ENCODE measurements around the gene PRM1.

PRM1 gene

GRCh38 chr16:11320170-11320569 lies 39.0 kb upstream of the PRM1 start:
- DNase-seq (no peak), ATAC-seq (ENCODE audit: insufficient read depth, low read depth) (no peak)
- Histone ChIP-seq H3K27ac (ENCODE audit: low read length) (no peak overlapping the region), H2AFZ (ENCODE audit: low read depth, low read length) (no peak overlapping the region), H3K9ac (ENCODE audit: low read depth, low read length) (no peak overlapping the region), H4K20me1 (ENCODE audit: insufficient read depth, low read length) (0 out of 2 replicates have a peak, but pooled peaks cover 2% of the 10 kb centered on the region), H3K36me3 (ENCODE audit: insufficient read depth, low read length) (no peaks in the 10 kb centered on the region), H3K27me3 (ENCODE audit: insufficient read depth, low read length, poor library complexity) (no peaks in the 10 kb centered on the region), H3K4me3 (ENCODE audit: low read depth in 1 of 2, low read length in 2 of 2) (no peak overlapping the region), H3K9me3 (ENCODE audit: insufficient read depth, low read length, severe bottlenecking) (no peaks in the 10 kb centered on the region), H3K4me1 (ENCODE audit: insufficient read depth, low read length) (no peaks in the 10 kb centered on the region), H3K79me2 (ENCODE audit: insufficient read depth, low read length) (no peaks in the 10 kb centered on the region), H3K4me2 (ENCODE audit: insufficient read depth, low read length) (no peak overlapping the region)
- no peak for TF ChIP-seq CTCF (IDR thresholded peaks at IDR 0.05; ENCODE audit: borderline replicate concordance, extremely low read depth, low read length, poor library complexity, severe bottlenecking)
- TF ChIP-seq EZH2 (IDR thresholded peaks at IDR 0.05; ENCODE audit: borderline replicate concordance, low read depth, low read length, severe bottlenecking): no peak

- no peaks in the 10 kb centered on the region for H3K79me2 ChIP-seq (ENCODE audit: insufficient read depth, low read length)
- no peaks in the 10 kb centered on the region for H3K27me3 ChIP-seq (ENCODE audit: insufficient read depth, low read length, poor library complexity)
- no peak for DNase-seq
- no peak overlapping the region for H3K9ac ChIP-seq (ENCODE audit: low read depth, low read length)
- 0 out of 2 replicates have a peak, but pooled peaks cover 2% of the 10 kb centered on the region for H4K20me1 ChIP-seq (ENCODE audit: insufficient read depth, low read length)
- H3K9me3 ChIP-seq (ENCODE audit: insufficient read depth, low read length, severe bottlenecking): no peaks in the 10 kb centered on the region
- no peak overlapping the region for H3K4me3 ChIP-seq (ENCODE audit: low read depth in 1 of 2, low read length in 2 of 2)
- H2AFZ ChIP-seq (ENCODE audit: low read depth, low read length): no peak overlapping the region
- no peak for TF ChIP-seq EZH2 (IDR thresholded peaks at IDR 0.05; ENCODE audit: borderline replicate concordance, low read depth, low read length, severe bottlenecking)
- TF ChIP-seq CTCF (IDR thresholded peaks at IDR 0.05; ENCODE audit: borderline replicate concordance, extremely low read depth, low read length, poor library complexity, severe bottlenecking): no peak
- H3K36me3 ChIP-seq (ENCODE audit: insufficient read depth, low read length): no peaks in the 10 kb centered on the region
- no peaks in the 10 kb centered on the region for H3K4me1 ChIP-seq (ENCODE audit: insufficient read depth, low read length)
- H3K4me2 ChIP-seq (ENCODE audit: insufficient read depth, low read length): no peak overlapping the region
- ATAC-seq (ENCODE audit: insufficient read depth, low read depth): no peak
- H3K27ac ChIP-seq (ENCODE audit: low read length): no peak overlapping the region
These were observed 38.5 kb upstream of the PRM1 start for GRCh38 chr16:11319529-11320146.

- Histone ChIP-seq H3K9me3 (ENCODE audit: insufficient read depth, low read length, severe bottlenecking) (no peaks in the 10 kb centered on the region), H3K4me1 (ENCODE audit: insufficient read depth, low read length) (no peaks in the 10 kb centered on the region), H3K4me3 (ENCODE audit: low read depth in 1 of 2, low read length in 2 of 2) (no peak overlapping the region), H3K79me2 (ENCODE audit: insufficient read depth, low read length) (no peaks in the 10 kb centered on the region), H3K27me3 (ENCODE audit: insufficient read depth, low read length, poor library complexity) (no peaks in the 10 kb centered on the region), H3K27ac (ENCODE audit: low read length) (no peak overlapping the region), H3K9ac (ENCODE audit: low read depth, low read length) (no peak overlapping the region), H4K20me1 (ENCODE audit: insufficient read depth, low read length) (0 out of 2 replicates have a peak, but pooled peaks cover 2% of the 10 kb centered on the region), H2AFZ (ENCODE audit: low read depth, low read length) (no peak overlapping the region), H3K4me2 (ENCODE audit: insufficient read depth, low read length) (no peak overlapping the region), H3K36me3 (ENCODE audit: insufficient read depth, low read length) (no peaks in the 10 kb centered on the region)
- TF ChIP-seq EZH2 (IDR thresholded peaks at IDR 0.05; ENCODE audit: borderline replicate concordance, low read depth, low read length, severe bottlenecking) (no peak), CTCF (IDR thresholded peaks at IDR 0.05; ENCODE audit: borderline replicate concordance, extremely low read depth, low read length, poor library complexity, severe bottlenecking) (no peak)
- ATAC-seq (ENCODE audit: insufficient read depth, low read depth) (no peak), DNase-seq (no peak)
These were observed 37.7 kb upstream of the PRM1 start for GRCh38 chr16:11318817-11319216.
